ENCODE results near the gene RNF11. TPM values are rescaled to one million over a fixed set of nuclear protein-coding genes. Genes with fewer than 3 reads are reported as not detected.

The RNF11 gene
- total and polyA plus RNA-seq, 2 of the 8 experiments (the other 6 are each of a cell fraction or from before 2014, with no cell fraction given), result 49.6 to 54.2 TPM

DNA sequence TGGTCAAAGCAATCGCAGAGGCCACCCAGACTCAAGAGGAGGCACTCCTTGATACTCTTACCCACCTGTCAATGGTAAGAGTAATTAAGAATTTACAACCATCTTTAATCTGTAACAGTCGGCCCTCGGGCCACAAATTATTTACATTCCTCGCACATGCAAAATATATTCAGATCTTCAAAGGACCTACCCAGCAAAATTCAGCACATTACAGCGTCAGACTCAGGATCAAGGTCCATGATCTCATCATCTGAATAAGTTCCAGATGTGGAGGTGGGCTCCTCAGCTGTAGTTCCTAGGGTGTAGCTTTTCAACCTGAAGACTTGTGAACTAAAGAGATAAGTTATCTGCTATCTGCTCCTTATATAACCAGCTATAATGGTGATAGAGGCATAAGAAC, 17.1 kb upstream of the RNF11 start:
- Histone ChIP-seq H2BK120ac (replicated peaks; ENCODE audit: low read depth, low read length) (no peak overlapping the region), H2BK20ac (ENCODE audit: low read length) (no peak overlapping the region), H3K18ac (ENCODE audit: extremely low read depth, low read length) (no peak overlapping the region), H3K14ac (ENCODE audit: insufficient read length) (no peak overlapping the region), H4K91ac (replicated peaks; ENCODE audit: insufficient read length, low read length) (no peak overlapping the region), H2AK5ac (ENCODE audit: low read depth, low read length) (no peak overlapping the region), H3K27me3 (replicated peaks in 1 of 4; ENCODE audit: control insufficient read depth in 3 of 4, extremely low read depth in 1 of 4, insufficient read depth in 3 of 4, low read length in 3 of 4) (no peaks in the 10 kb centered on the region), H4K20me1 (replicated peaks in 1 of 2; ENCODE audit: control insufficient read depth in 1 of 2, insufficient read depth in 2 of 2, low read length in 2 of 2) (no peaks in the 10 kb centered on the region), H2BK5ac (ENCODE audit: low read depth, low read length) (no peak overlapping the region), H3K79me1 (ENCODE audit: low read depth, low read length) (no peaks in the 10 kb centered on the region), H2BK12ac (ENCODE audit: low read depth, low read length) (no peak overlapping the region), H3K4me2 (ENCODE audit: insufficient read depth in 1 of 2, low read depth in 2 of 2, low read length in 2 of 2) (no peak overlapping the region), H3K27ac (ENCODE audit: low read depth, low read length) (no peak overlapping the region), H3K36me3 (ENCODE audit: control insufficient read depth in 2 of 4, insufficient read depth in 4 of 4, low read length in 3 of 4) (no peaks in the 10 kb centered on the region), H3K56ac (replicated peaks; ENCODE audit: insufficient read length, low read depth, low read length) (no peak overlapping the region), H3K23me2 (ENCODE audit: low read depth, low read length) (no peaks in the 10 kb centered on the region), H3K23ac (ENCODE audit: insufficient read length) (no peak overlapping the region), H3K9ac (replicated peaks in 1 of 4; ENCODE audit: extremely low read depth in 1 of 4, low read depth in 3 of 4, low read length in 3 of 4) (no peak overlapping the region), H4K5ac (ENCODE audit: insufficient read length, low read depth, low read length) (no peak overlapping the region), H3K4me1 (replicated peaks in 1 of 4; ENCODE audit: control insufficient read depth in 3 of 4, insufficient read depth in 4 of 4, low read length in 3 of 4) (no peaks in the 10 kb centered on the region), H3K4me3 (ENCODE audit: extremely low read depth in 1 of 4, insufficient read depth in 2 of 4, low read depth in 3 of 4, low read length in 4 of 4) (no peak overlapping the region), H3K9me3 (ENCODE audit: insufficient read depth in 2 of 2, low read depth in 1 of 2, low read length in 1 of 2) (no peaks in the 10 kb centered on the region), H2AFZ (ENCODE audit: low read length) (no peak overlapping the region), H2BK15ac (ENCODE audit: low read length) (no peak overlapping the region), H4K8ac (ENCODE audit: extremely low read depth, insufficient read depth, low read length) (no peak overlapping the region), H3K79me2 (ENCODE audit: control insufficient read depth in 1 of 2, insufficient read depth in 2 of 2, low read length in 2 of 2) (no peaks in the 10 kb centered on the region), H3K4ac (replicated peaks; ENCODE audit: insufficient read length, low read depth, low read length) (no peak overlapping the region)
- TF ChIP-seq PHF8 (conservative IDR thresholded peaks at IDR 0.05; ENCODE audit: low read depth, low read length), result no peak
- TF ChIP-seq HDAC6 (IDR thresholded peaks at IDR 0.05; ENCODE audit: low read depth, low read length), result no peak
- TF ChIP-seq HDAC2 (IDR thresholded peaks at IDR 0.05; ENCODE audit: borderline replicate concordance in 1 of 2, low read depth in 2 of 2, low read length in 2 of 2), result no peak
- TF ChIP-seq, protein P1, sequence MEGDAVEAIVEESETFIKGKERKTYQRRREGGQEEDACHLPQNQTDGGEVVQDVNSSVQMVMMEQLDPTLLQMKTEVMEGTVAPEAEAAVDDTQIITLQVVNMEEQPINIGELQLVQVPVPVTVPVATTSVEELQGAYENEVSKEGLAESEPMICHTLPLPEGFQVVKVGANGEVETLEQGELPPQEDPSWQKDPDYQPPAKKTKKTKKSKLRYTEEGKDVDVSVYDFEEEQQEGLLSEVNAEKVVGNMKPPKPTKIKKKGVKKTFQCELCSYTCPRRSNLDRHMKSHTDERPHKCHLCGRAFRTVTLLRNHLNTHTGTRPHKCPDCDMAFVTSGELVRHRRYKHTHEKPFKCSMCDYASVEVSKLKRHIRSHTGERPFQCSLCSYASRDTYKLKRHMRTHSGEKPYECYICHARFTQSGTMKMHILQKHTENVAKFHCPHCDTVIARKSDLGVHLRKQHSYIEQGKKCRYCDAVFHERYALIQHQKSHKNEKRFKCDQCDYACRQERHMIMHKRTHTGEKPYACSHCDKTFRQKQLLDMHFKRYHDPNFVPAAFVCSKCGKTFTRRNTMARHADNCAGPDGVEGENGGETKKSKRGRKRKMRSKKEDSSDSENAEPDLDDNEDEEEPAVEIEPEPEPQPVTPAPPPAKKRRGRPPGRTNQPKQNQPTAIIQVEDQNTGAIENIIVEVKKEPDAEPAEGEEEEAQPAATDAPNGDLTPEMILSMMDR (IDR thresholded peaks at IDR 0.05; ENCODE audit: control extremely low read depth in 1 of 3, insufficient read depth in 1 of 3, low read depth in 1 of 3, low read length in 3 of 3), result no peak
- TF ChIP-seq TAF7 (optimal IDR thresholded peaks at IDR 0.05; ENCODE audit: borderline replicate concordance, low read depth, low read length), result no peak
- no peak for TF ChIP-seq KDM5A (IDR thresholded peaks at IDR 0.05; ENCODE audit: low read length)
- no peak for TF ChIP-seq CEBPB (IDR thresholded peaks at IDR 0.05; ENCODE audit: low read depth, low read length)
- TF ChIP-seq, protein P2, sequence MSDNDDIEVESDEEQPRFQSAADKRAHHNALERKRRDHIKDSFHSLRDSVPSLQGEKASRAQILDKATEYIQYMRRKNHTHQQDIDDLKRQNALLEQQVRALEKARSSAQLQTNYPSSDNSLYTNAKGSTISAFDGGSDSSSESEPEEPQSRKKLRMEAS (IDR thresholded peaks at IDR 0.05), result no peak
- no peak for FAIRE-seq
- ChIA-PET CTCF (ENCODE audit: partially characterized antibody) (interaction anchor here (0.7 to 1.6 kb wide), 4 partner anchors 12 to 38 kb away, joined by 3 to 5 read pairs (median 4); no protein-coding TSS in a partner anchor), POLR2A (ENCODE audit: partially characterized antibody) (no interaction called here)
- DNase-seq (ENCODE audit: low read depth in 1 of 2, low spot score in 2 of 2), result no peak
- 91% methylated on average over 5 of the region's 5 CpGs; no CpG with 5 or more reads in 1 of the 2 experiments for WGBS, 2 experiments (ENCODE audit: extremely low coverage in 1 of 2, insufficient coverage in 1 of 2, insufficient read length in 1 of 2, insufficient replicate concordance in 2 of 2, low coverage in 1 of 2, low lambda C conversion rate in 2 of 2, missing lambda C conversion rate in 1 of 2)
